HepG2 (cell line): ENCODE results near the gene KLHL36. TPM values are rescaled to one million over a fixed set of nuclear protein-coding genes. Genes with fewer than 3 reads are reported as not detected.

Source experiments
- ADNP ChIP-seq: sonication (generic); formaldehyde crosslinking; IDR thresholded peaks from 2 replicates; pipeline ENCODE4 v1.4.0; 2020; ENCODE audit warnings: missing genetic modification reagents
- BCLAF1 ChIP-seq: fragments of 450-650 bp; IDR thresholded peaks from 2 replicates; pipeline ENCODE4 v1.6.1; 2017; ENCODE audit warnings: mild to moderate bottlenecking
- GMEB2 ChIP-seq: IDR thresholded peaks from 2 replicates; pipeline ENCODE4 v1.6.1; 2016; ENCODE audit warnings: missing biosample characterization, missing genetic modification reagents, low read depth
- HDAC6 ChIP-seq: fragments of 200-600 bp; sonication (generic); IDR thresholded peaks from 2 replicates; pipeline ENCODE4 v1.7.0; 2017; ENCODE audit warnings: mild to moderate bottlenecking, antibody characterized with exemption, low read length, low read depth
- HNRNPK ChIP-seq: fragments of 200-400 bp; formaldehyde crosslinking; IDR thresholded peaks from 2 replicates; pipeline ENCODE4 v1.6.1; 2018; ENCODE audit warnings: low read length, low read depth, moderate library complexity, mild to moderate bottlenecking; ENCODE audit not compliant: poor library complexity, severe bottlenecking
- KLF16 ChIP-seq, 2 experiments: sonication (generic) in 1 of 2; formaldehyde crosslinking in 1 of 2; IDR thresholded peaks; 2 replicates each; pipeline versions ENCODE4 v1.6.1 to v1.8.0; 2016 to 2023; ENCODE audit warnings: missing genetic modification reagents in 2 of 2, missing compliant biosample characterization in 1 of 2
- LBX2 ChIP-seq: sonication (generic); formaldehyde crosslinking; IDR thresholded peaks from 2 replicates; pipeline ENCODE4 v1.5.0; 2020; ENCODE audit warnings: missing genetic modification reagents, mild to moderate bottlenecking, borderline replicate concordance
- NFYC ChIP-seq: IDR thresholded peaks from 2 replicates; pipeline ENCODE4 v1.6.1; 2016; ENCODE audit warnings: missing genetic modification reagents, missing compliant biosample characterization
- SIN3B ChIP-seq: fragments of 150-350 bp; IDR thresholded peaks from 2 replicates; pipeline ENCODE4 v1.6.1; 2014; ENCODE audit warnings: low read length
- STAG1 ChIP-seq: sonication (generic); formaldehyde crosslinking; IDR thresholded peaks from 2 replicates; pipeline ENCODE4 v1.4.0; 2020; ENCODE audit warnings: missing genetic modification reagents
- TGIF2 ChIP-seq: IDR thresholded peaks from 2 replicates; pipeline ENCODE4 v1.6.1; 2016; ENCODE audit warnings: control low read depth, missing compliant biosample characterization
- YY1 ChIP-seq: IDR thresholded peaks from 2 replicates; pipeline ENCODE4 v1.6.1; 2011; ENCODE audit warnings: low read length, low read depth, moderate library complexity, mild to moderate bottlenecking; ENCODE audit not compliant: insufficient read depth, insufficient replicate concordance
- ZFP36L2 ChIP-seq: sonication (generic); formaldehyde crosslinking; IDR thresholded peaks from 2 replicates; pipeline ENCODE4 v1.4.0; 2020; ENCODE audit warnings: missing genetic modification reagents
- ZHX2 ChIP-seq, 2 experiments: sonication (generic) in 1 of 2; formaldehyde crosslinking in 1 of 2; IDR thresholded peaks; 2 replicates each; pipeline versions ENCODE4 v1.6.1 to v1.9.0; 2014 to 2022; ENCODE audit warnings: antibody characterized with exemption in 1 of 2, borderline replicate concordance in 1 of 2, inconsistent platforms in 1 of 2, low read depth in 1 of 2, missing genetic modification reagents in 1 of 2
- ZNF251 ChIP-seq: sonication (generic); formaldehyde crosslinking; IDR thresholded peaks from 2 replicates; pipeline ENCODE4 v1.9.0; 2021; ENCODE audit warnings: mild to moderate bottlenecking, missing genetic modification reagents
- ZNF678 ChIP-seq: sonication (generic); formaldehyde crosslinking; IDR thresholded peaks from 2 replicates; pipeline ENCODE4 v1.4.0; 2020; ENCODE audit warnings: mild to moderate bottlenecking, missing genetic modification reagents
- ZNF883 ChIP-seq: sonication (generic); formaldehyde crosslinking; IDR thresholded peaks from 2 replicates; pipeline ENCODE4 v1.5.1; 2020; ENCODE audit warnings: mild to moderate bottlenecking, missing genetic modification reagents; ENCODE audit errors: not compliant biosample characterization
- polyA plus RNA-seq, 8 experiments: library from polyadenylated mRNA; depleted of rRNA in 3 of 8; stranded (reverse) in 7 of 8; unstranded in 1 of 8; fragments of >200 nt; fragmentation: Illumina TruSeq in 4 of 8; extraction: Trizol in 4 of 8; gene quantifications; 2 replicates each; pipeline versions ENCODE4 v1.2.1 to v1.2.3, GENCODE V29; 2011 to 2016; ENCODE audit warnings: low read depth in 4 of 8, missing spikeins in 1 of 8, mixed read lengths in 1 of 8; ENCODE audit not compliant: insufficient read depth in 1 of 8
- total RNA-seq, 5 experiments: library from RNA; depleted of rRNA; stranded (reverse); fragments of >200 nt; fragmentation: Illumina TruSeq; extraction: Trizol; gene quantifications; 2 replicates each; pipeline ENCODE4 v1.2.3, GENCODE V29; 2016; ENCODE audit warnings: low read depth in 1 of 5

KLHL36 gene
- total and polyA plus RNA-seq, 2 of the 13 experiments (the other 11 are each of a cell fraction or from before 2014, with no cell fraction given): 24.3 to 26.0 TPM

- TF ChIP-seq ADNP (CRISPR knock-in tag) (no peak), BCLAF1 (no peak), ZNF678 (CRISPR knock-in tag) (no peak; the same call in 1 of the 2 replicates), HNRNPK (peak; percentile 8), ZHX2 (IDR thresholded peaks at IDR 0.05; ENCODE audit: low read depth) (no peak), ZHX2 (CRISPR knock-in tag; IDR thresholded peaks at IDR 0.05; ENCODE audit: borderline replicate concordance) (peak; percentile 64; the same call in 1 of the 2 replicates), HDAC6 (no peak), SIN3B (peak; percentile 4; the same call in 1 of the 2 replicates), ZNF883 (CRISPR knock-in tag) (peak; percentile 87), ZFP36L2 (CRISPR knock-in tag) (no peak; the same call in 1 of the 2 replicates), TGIF2 (CRISPR knock-in tag) (no peak), YY1 (peak; percentile 95), STAG1 (CRISPR knock-in tag) (no peak), LBX2 (CRISPR knock-in tag) (no peak; the same call in 1 of the 2 replicates), KLF16 (CRISPR knock-in tag; IDR thresholded peaks at IDR 0.05) (peak in 1 of 2 experiments; percentile 73; a peak in 1 of 4 replicates), ZNF251 (CRISPR knock-in tag) (no peak), NFYC (CRISPR knock-in tag) (no peak), GMEB2 (CRISPR knock-in tag) (no peak)
Measured at GRCh38 chr16:84699712-84700445, 51.6 kb downstream of the KLHL36 start, which contains the start of gene USP10 (continued).
